Fibroblast of upper back skin (primary cell): ENCODE data around the gene SLC41A3.
"Not testable (repeated sequence)": the region's sequence is repeated elsewhere in the genome, so short reads cannot be mapped to it uniquely, and the experiment has no call there.

Source experiments
- DNase-seq: peaks from one replicate; pipeline ENCODE4 v3.0.0-alpha.2; 2013

The SLC41A3 gene

GRCh38 chr3:126105691-126106187 lies 21.8 kb upstream of the SLC41A3 start:
- DNase-seq: no peak

GRCh38 chr3:126104742-126105605 lies 21.1 kb upstream of the SLC41A3 start:
- no peak for DNase-seq

DNA sequence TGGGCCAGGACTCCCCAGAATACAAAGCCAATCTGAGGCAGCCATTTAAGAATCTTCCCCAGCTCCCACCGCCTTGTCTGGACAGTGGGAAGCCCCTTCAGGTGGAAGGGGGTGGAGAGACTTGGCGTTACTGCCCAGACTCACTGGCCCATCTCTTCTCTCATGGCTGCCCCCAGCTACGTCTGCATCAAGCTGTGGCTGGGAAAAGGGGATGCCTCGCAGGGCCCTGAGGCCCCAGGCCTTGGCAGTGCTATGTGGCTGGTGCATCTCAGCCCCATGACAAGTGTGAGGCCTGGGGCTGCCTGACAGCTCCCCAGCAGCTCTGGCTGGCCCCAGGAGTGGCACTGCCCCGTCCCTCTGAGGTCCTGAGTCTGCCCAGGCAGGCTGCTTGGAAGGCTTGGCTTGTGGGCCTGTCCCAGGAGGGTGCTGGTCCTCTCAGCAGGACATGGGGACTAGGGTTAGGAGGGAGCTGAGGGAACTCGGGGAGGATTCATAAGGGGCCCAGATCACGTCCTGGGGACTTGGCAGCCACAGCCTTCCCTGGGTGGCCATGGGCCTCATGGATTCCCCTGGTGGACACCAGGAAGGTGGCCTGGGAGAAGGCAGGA lies 20.2 kb upstream of the SLC41A3 start:
- no peak for DNase-seq

GRCh38 chr3:126103121-126104027 lies 19.4 kb upstream of the SLC41A3 start:
- no peak for DNase-seq

- DNase-seq: peak; percentile 26
These were observed 18.6 kb upstream of the SLC41A3 start for GRCh38 chr3:126102530-126102951.

GRCh38 chr3:126102011-126102410 lies 18.1 kb upstream of the SLC41A3 start:
- no peak for DNase-seq

DNA sequence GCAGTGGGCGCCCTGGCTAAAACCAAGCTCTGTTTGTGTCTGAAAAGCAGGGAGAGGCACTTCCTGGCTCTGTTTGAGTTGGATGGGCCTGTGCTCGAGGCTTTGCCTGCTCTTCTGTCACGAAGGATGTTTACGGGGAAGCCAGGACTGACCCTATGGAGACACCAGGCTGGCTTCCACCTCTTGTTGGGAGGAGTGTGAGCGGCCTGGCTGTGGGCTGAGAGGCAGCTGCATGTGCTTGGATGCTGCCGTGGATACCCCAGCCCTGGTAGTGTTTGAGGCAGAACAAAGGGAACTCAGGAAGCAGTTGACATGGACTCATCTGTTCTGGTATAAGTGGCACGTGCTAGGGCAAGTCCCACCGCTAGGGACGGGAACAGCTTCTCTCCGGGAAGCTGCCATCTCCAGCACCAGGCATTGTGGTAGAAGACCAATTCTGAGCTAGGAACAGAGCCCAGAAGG lies 17.6 kb upstream of the SLC41A3 start:
- DNase-seq: no peak

- DNase-seq: peak; percentile 30
These were observed 16.8 kb upstream of the SLC41A3 start for GRCh38 chr3:126100634-126101301.

DNA sequence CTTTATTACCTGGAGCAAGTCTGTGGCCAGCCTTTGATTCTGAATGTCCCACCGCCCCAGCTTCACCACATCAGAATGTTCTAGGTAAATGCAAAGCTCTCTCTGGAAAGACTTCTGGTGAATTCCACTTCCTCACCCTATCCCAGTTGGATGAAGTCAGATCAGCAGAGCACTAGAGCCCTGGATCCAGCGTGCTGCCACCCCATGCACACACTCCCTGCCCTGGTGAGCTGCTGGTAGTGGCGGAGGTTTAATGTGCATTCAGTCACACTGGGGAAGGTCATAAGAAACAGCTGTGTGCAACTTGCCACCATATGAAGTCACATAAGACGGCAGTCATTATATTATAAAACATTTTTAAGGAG lies 16.3 kb upstream of the SLC41A3 start:
- no peak for DNase-seq

- DNase-seq: no peak
These were observed 14.5 kb upstream of the SLC41A3 start for GRCh38 chr3:126098391-126098858.

- DNase-seq: no peak
These were observed 13.9 kb upstream of the SLC41A3 start for GRCh38 chr3:126097801-126098200.

GRCh38 chr3:126096274-126096673 lies 12.3 kb upstream of the SLC41A3 start:
- not testable (repeated sequence) for DNase-seq

DNA sequence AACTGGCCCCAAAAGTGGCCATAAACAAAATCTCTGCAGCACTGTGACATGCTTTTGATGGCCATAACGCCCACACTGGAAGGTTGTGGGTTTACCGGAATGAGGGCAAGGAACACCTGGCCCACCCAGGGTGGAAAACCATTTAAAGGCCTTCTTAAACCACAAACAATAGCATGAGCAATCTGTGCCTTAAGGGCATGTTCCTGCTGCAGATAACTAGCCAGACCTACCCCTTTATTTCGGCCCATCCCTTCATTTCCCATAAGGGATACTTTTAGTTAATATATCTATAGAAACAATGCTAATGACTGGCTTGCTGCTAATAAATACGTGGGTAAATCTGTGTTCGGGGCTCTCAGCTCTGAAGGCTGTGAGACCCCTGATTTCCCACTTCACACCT lies 8.2 kb upstream of the SLC41A3 start:
- not testable (repeated sequence) for DNase-seq

DNA sequence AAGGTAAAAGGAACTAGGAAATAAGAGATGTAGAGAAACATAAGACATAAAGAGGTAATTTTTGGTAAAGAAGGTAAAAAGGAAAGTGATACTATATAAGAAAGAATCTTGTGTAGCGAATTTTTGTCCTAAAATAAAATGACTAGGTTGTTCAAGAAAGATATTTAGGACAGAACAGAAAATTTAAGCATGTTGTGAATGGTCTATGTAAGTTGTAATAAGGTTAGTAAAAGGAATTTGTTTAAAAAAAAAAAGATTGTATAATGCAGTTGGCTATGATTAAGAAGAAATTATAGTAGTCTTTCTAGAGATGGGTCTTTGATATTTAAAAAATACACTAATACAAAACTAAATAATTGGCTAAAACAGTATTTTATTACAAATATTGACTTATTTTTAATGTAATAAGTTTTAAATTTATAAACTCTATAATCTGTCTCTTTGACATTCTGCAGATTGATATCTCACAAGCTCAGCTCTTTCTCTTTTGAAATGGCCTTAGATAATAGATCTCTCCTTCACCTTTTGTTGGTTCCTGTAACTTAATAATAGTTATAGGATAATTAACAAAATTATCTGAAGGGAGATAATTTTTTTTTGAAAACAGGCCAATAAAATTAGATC lies 3.7 kb upstream of the SLC41A3 start:
- DNase-seq: no peak

DNA sequence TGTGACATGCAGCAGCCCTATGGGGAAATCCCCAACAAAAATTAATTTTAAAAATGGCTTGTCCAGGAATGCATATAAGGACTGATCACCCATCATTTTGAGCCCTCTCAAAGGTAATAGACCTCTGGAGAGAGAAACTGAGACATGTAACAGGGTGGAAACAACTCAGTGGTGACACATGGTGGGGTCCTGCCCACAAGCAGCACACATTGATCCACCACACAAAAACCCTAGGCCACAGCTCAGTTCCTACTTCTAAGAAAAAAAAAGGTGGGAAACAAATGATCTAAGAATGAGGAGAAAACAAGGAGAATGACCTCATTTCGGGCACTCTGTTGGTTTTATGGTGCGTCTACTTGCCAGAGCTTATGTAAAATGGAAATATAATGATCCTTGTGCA lies 1.9 kb upstream of the SLC41A3 start:
- DNase-seq: no peak

- DNase-seq: no peak
These were observed 1.4 kb upstream of the SLC41A3 start for GRCh38 chr3:126085276-126085675.

DNA sequence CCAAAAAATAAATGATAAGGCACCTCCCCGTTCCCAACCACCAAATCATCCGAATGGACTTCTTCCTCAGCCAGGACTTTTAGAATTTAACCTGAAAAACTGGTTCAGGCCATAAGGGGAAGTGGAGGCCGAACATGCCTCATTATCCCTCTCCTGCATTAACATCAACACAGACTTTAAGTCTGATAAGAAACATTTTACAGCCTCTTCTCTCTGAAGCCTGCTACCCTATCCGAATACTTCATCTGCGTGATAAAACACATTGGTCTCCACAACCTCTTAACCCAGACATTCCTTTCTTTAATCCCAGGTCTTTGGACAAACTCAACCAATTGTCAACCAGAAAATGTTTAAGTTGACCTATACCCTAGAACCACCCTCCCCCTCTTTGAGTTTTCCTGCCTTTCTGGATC lies 850 bp upstream of the SLC41A3 start:
- no peak for DNase-seq

DNA sequence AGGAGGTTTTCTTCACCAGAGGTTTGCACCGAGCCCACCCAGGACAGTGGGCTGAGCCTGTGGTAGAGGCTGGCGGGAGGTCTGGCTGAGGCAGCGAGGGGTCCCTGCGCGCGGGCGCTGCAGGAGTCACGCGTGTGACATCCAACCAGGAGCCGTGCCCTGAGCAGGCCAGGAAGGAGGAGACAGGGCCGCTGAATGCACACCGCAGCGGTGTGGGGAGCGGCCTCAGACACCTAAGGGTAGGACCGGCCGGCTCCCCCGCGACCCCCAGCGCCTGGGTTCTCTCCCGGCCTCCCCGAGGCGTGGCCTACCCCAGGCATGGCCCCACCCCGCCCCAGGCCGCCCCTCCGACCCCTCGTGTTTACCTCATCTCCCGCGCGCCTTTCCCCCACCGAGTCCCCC lies 412 bp downstream of the SLC41A3 start:
- peak; percentile 18 for DNase-seq

DNA sequence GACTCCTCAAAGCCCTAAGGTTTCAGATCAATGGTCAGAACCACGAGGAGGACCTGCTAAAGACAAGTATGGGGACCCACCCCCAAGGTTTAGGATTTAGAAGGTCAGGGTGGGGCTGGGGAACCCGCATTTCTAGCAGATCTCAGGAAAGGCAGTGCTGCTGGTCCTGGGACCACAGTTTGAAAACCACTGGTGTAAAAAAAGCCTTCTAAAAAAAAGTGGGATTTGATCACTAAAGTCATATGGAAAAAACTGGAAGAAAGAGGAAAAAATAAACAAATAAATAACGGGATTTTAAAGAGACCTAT lies 832 bp downstream of the SLC41A3 start:
- no peak for DNase-seq

DNA sequence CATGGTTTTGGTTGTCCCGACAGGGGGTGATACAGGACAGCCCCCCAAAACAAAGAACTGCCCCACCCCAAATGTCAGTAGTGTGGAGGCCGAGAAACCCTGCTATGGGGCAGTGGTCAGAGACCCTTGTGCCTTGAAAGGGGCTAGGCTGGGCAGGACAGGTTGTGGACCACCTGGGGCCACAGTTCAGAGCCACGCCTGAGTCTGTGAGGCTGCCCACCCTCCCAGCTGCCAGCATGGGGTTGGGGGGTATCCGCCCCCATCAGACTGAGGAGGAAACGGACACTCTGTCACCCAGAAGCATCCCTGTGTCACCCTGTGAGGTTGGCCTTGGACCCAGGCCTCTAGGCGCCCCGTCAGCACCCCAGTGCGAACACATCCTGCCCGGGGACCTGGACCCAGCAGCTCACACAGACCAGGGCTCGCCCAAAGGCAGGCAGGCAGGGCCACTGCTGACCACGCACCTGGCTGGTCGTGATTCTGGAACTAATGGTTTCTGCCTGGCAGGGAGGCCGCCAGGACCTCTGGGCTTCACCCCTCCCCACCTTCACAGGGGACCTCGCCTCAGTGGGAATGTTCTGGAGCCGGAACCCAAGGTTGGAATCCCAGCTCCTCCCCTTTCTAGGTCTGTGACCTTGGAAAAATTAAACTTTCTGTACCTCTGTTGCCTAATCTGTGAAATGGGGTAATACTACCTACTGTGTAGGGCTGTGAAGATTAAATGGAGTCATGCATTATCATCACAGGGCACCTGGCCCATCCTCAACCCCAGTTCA lies 1.4 kb downstream of the SLC41A3 start:
- no peak for DNase-seq
